GM12872 (cell line): ENCODE data around the gene CENPT.

Experiments used
- CTCF ChIP-seq: IDR thresholded peaks from 3 replicates; pipeline ENCODE4 v1.5.1; 2011; ENCODE audit warnings: low read depth, mild to moderate bottlenecking, low read length, moderate library complexity; ENCODE audit not compliant: insufficient read depth

CENPT gene

GRCh38 chr16:67782567-67783352, 64.7 kb downstream of the CENPT start:
- no peak for TF ChIP-seq CTCF

- no peak for TF ChIP-seq CTCF
Observed at GRCh38 chr16:67781565-67781921, 66.0 kb downstream of the CENPT start.

GRCh38 chr16:67780847-67781564, 66.5 kb downstream of the CENPT start:
- TF ChIP-seq CTCF: no peak

- no peak for TF ChIP-seq CTCF
Observed at GRCh38 chr16:67779256-67780014, 68.1 kb downstream of the CENPT start.
